ENCODE results near the gene ITPRIPL2. TPM values are rescaled to one million over a fixed set of nuclear protein-coding genes. Genes with fewer than 3 reads are reported as not detected.
A peak's percentile ranks its signal among the peaks of the same experiment; 100 is the strongest.

ITPRIPL2 gene
- total RNA-seq, 1 experiment from 2014 or later: 67.9 TPM

DNA sequence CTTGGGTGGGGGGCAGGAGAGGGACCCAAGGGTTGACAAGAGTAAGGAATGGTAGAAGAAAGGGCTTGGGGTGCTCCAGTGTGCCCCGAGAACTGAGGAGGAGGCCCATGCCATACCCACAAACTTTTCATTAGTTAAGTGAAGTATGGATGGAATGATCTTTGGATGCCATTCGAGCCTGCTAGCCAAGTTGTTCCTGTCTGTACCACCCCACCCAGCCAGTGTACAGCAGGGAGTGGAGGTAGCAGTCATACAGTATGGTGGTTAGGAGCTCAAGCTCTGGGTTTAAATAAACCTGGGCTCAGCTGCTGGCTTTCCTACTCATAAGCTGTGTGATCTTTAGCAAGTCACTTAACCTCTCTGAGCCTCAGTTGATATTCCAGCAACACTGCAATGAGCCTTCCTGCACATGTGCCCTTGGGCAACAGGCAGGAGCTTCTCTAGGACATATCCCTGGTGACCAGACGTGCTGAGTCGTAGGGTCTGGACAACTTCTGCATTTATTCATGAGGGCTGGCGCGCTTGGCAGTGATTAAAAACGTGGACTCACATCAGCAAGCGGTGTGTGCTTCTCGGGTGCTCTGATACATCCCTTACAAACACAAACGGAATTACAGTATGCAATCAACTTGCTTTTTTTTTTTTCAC, 22.9 kb downstream of the ITPRIPL2 start:
- intact Hi-C loops (cut with micrococcal nuclease): no loop called here
- CTCF ChIA-PET: interaction anchor here (1.3 to 1.4 kb wide), 2 partner anchors 22 to 30 kb away, joined by 3 to 5 read pairs; no protein-coding TSS in a partner anchor
- peak overlapping the region; percentile 58 for H3K27ac ChIP-seq (ENCODE audit: low read depth, low read length)
- H3K9me3 ChIP-seq (ENCODE audit: control insufficient read depth in 1 of 2, insufficient read depth in 1 of 2, low read depth in 1 of 2, low read length in 2 of 2): no peaks in the 10 kb centered on the region
- no peaks in the 10 kb centered on the region for H3K9me2 ChIP-seq (ENCODE audit: insufficient read depth)
- ATAC-seq: peak; percentile 24; the same call in 1 of the 2 replicates
- peak overlapping the region; percentile 81 for H3K4me2 ChIP-seq (ENCODE audit: low read length)
- no peak for DNase-seq (ENCODE audit: low read depth, low spot score)
- H3K36me3 ChIP-seq (ENCODE audit: control insufficient read depth in 1 of 2, insufficient read depth in 2 of 2, low read length in 2 of 2): no peaks in the 10 kb centered on the region
- no peak for TF ChIP-seq TCF7L2 (IDR thresholded peaks at IDR 0.05; ENCODE audit: borderline replicate concordance, extremely low read depth, insufficient read depth, insufficient read length)
- 0 out of 2 replicates have a peak, but pooled peaks have one; percentile 30 for TF ChIP-seq MAX (IDR thresholded peaks at IDR 0.05)
- TF ChIP-seq, protein P1, sequence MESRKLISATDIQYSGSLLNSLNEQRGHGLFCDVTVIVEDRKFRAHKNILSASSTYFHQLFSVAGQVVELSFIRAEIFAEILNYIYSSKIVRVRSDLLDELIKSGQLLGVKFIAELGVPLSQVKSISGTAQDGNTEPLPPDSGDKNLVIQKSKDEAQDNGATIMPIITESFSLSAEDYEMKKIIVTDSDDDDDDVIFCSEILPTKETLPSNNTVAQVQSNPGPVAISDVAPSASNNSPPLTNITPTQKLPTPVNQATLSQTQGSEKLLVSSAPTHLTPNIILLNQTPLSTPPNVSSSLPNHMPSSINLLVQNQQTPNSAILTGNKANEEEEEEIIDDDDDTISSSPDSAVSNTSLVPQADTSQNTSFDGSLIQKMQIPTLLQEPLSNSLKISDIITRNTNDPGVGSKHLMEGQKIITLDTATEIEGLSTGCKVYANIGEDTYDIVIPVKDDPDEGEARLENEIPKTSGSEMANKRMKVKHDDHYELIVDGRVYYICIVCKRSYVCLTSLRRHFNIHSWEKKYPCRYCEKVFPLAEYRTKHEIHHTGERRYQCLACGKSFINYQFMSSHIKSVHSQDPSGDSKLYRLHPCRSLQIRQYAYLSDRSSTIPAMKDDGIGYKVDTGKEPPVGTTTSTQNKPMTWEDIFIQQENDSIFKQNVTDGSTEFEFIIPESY (IDR thresholded peaks at IDR 0.05; ENCODE audit: extremely low read depth, insufficient replicate concordance, low read length): no peak
- no peak for TF ChIP-seq ELF1 (IDR thresholded peaks at IDR 0.05; ENCODE audit: borderline replicate concordance, low read depth)
- H3K4me1 ChIP-seq (ENCODE audit: control insufficient read depth in 1 of 2, insufficient read depth in 2 of 2, low read length in 2 of 2): peaks cover 51 to 61% of the 10 kb centered on the region in 2 experiments
- no TSS peak for BruUV-seq (replicated peaks)
- H2AFZ ChIP-seq (ENCODE audit: low read depth, low read length, poor library complexity, severe bottlenecking): no peak overlapping the region
- no peaks in the 10 kb centered on the region for H4K20me1 ChIP-seq (ENCODE audit: insufficient read depth)
- H3K79me2 ChIP-seq (ENCODE audit: insufficient read depth, low read length): no peaks in the 10 kb centered on the region
- H3K4me3 ChIP-seq (replicated peaks in 1 of 2; ENCODE audit: low read depth in 1 of 2, low read length in 2 of 2): peak overlapping the region in 1 of 2 experiments; percentile 35; a peak in 2 of 4 replicates
- peak overlapping the region; percentile 25 for H3K9ac ChIP-seq (ENCODE audit: low read length)
- POLR2A ChIA-PET: interaction anchor here (1.2 kb wide), 1 partner anchor 29 kb away, joined by 4 read pairs; no protein-coding TSS in a partner anchor
- RAD21 ChIA-PET (ENCODE audit: low non-redundant PET in 1 of 2, low total read pairs in 2 of 2, uncharacterized antibody in 2 of 2, unreplicated experiment in 2 of 2): interaction anchor here in 1 of 2 experiments (0.6 kb wide), 1 partner anchor 230 kb away, joined by 3 read pairs; no protein-coding TSS in a partner anchor
- H3K27me3 ChIP-seq (ENCODE audit: insufficient read depth, low read length): no peaks in the 10 kb centered on the region

Data from HCT116 (cell line).